Left ventricle myocardium inferior (tissue), 1 donor: ENCODE results near the gene SH3BP2. TPM values are rescaled to one million over a fixed set of nuclear protein-coding genes. Genes with fewer than 3 reads are reported as not detected.

ENCODE experiments used
- DNase-seq: peaks from one replicate; pipeline ENCODE4 v3.0.0-alpha.2; 2020
- H3K27ac ChIP-seq: fragments of 200-600 bp; replicated peaks from 2 replicates; pipeline ENCODE4 v1.8.0; 2021
- H3K27me3 ChIP-seq: fragments of 200-600 bp; 2 replicates; pipeline ENCODE4 v1.8.0; 2021; ENCODE audit warnings: low read depth
- H3K36me3 ChIP-seq: fragments of 200-600 bp; 2 replicates; pipeline ENCODE4 v1.8.0; 2021
- H3K4me1 ChIP-seq: fragments of 200-600 bp; 2 replicates; pipeline ENCODE4 v1.8.0; 2021
- H3K4me3 ChIP-seq: fragments of 200-600 bp; 2 replicates; pipeline ENCODE4 v1.8.0; 2021; ENCODE audit warnings: mild to moderate bottlenecking, moderate library complexity
- H3K9me3 ChIP-seq: fragments of 200-600 bp; replicated peaks from 2 replicates; pipeline ENCODE4 v1.8.0; 2021
- intact Hi-C: fragments of 100-400 bp; cut with micrococcal nuclease; formaldehyde crosslinking; loops from one replicate; pipeline ENCODE4 v1.11.0; 2022
- total RNA-seq: library from RNA; stranded (reverse); fragmentation: NEBNext Ultra II Directional; extraction: Animal tissue kit (Norgen Biotek cat#: 25700); gene quantifications from one replicate; pipeline ENCODE4 v1.2.1, GENCODE V29; 2021
- TF ChIP-seq, protein P1 (sequence below): fragments of 200-600 bp; IDR thresholded peaks from 2 replicates; pipeline ENCODE4 v1.8.0; 2021; ENCODE audit warnings: antibody characterized with exemption, mild to moderate bottlenecking, borderline replicate concordance
- donor health status: DM: no; HTN: yes; CAD: no; lungs with severe emphysema.

SH3BP2 gene
- total RNA-seq, 1 donor from 2014 or later = 24.7 TPM

DNA sequence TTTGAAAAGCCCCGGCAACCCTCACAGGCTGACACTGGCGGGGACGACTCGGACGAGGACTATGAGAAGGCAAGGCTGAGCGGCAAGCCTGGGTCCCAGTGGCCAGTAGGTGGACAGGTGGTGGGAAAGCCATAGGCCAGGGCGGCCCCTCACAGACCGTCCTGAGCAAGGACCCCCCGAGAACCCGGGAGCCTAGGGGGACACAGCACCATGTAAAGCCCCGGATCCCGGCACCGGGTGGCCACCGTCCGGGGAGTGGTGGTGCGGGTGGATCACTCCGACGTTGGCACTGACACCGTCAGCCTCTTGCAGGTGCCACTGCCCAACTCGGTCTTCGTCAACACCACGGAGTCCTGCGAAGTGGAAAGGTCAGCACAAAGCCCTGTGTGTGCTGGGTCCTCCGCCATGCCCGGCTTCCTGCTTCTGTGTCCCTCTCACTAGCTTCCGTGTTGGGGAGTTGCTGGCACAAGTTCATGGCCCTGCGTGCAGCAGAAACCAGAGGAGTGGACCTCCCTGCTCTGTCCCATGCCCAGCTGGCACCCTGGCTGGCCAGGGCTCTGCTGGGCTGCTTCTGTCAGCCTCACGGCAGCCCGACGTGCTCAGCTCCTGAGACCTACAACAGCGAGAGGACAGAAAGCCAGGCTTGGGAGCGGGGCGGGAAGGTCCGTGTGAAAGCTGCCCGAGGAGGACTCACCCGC is 38.9 kb downstream of the SH3BP2 start:
- H3K27ac ChIP-seq = no peak overlapping the region
- H3K4me3 ChIP-seq = no peak overlapping the region
- peak; percentile 14 for DNase-seq
- H3K27me3 ChIP-seq = no peaks in the 10 kb centered on the region
- intact Hi-C loops = no loop called here
- TF ChIP-seq, protein P1, sequence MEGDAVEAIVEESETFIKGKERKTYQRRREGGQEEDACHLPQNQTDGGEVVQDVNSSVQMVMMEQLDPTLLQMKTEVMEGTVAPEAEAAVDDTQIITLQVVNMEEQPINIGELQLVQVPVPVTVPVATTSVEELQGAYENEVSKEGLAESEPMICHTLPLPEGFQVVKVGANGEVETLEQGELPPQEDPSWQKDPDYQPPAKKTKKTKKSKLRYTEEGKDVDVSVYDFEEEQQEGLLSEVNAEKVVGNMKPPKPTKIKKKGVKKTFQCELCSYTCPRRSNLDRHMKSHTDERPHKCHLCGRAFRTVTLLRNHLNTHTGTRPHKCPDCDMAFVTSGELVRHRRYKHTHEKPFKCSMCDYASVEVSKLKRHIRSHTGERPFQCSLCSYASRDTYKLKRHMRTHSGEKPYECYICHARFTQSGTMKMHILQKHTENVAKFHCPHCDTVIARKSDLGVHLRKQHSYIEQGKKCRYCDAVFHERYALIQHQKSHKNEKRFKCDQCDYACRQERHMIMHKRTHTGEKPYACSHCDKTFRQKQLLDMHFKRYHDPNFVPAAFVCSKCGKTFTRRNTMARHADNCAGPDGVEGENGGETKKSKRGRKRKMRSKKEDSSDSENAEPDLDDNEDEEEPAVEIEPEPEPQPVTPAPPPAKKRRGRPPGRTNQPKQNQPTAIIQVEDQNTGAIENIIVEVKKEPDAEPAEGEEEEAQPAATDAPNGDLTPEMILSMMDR = no peak
- peaks cover 82% of the 10 kb centered on the region for H3K36me3 ChIP-seq
- H3K4me1 ChIP-seq = peaks cover 22% of the 10 kb centered on the region
- H3K9me3 ChIP-seq = no peaks in the 10 kb centered on the region

DNA sequence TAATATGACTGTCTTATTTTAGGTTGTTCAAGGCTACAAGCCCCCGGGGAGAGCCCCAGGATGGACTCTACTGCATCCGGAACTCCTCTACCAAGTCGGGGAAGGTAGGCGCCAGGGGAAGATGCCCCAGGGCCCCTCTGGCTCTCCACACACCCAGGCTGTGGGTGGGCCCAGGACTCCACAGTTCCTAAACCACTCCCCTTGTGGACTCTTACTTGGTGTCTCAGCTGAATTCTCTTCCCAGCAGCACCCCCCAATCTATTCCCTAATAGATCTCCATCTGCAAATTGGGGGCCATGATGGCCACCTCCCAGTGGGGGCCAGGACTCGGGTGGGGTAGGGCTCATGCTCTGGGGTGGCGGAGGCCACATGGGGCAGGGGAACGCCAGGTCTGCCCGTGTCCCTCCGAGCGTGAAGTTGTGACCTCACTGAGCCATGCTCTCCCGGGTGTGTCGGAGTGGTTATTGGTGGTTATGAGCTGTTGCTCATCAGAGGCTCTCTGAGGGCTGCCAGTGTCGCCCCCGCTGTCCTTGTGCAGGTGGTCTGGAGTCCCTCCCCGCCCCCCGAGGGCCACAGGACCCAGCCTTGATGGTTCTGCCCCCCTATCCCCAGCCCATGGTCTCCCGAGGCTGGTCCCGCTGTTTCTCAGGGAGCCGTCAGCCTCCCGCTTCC is 39.6 kb downstream of the SH3BP2 start:
- Histone ChIP-seq H3K9me3 (no peaks in the 10 kb centered on the region), H3K4me3 (no peak overlapping the region), H3K27me3 (no peaks in the 10 kb centered on the region), H3K27ac (no peak overlapping the region), H3K36me3 (peaks cover 75% of the 10 kb centered on the region), H3K4me1 (peaks cover 29% of the 10 kb centered on the region)
- TF ChIP-seq, protein P1 = no peak
- peak; percentile 6 for DNase-seq
- intact Hi-C loops = no loop called here

DNA sequence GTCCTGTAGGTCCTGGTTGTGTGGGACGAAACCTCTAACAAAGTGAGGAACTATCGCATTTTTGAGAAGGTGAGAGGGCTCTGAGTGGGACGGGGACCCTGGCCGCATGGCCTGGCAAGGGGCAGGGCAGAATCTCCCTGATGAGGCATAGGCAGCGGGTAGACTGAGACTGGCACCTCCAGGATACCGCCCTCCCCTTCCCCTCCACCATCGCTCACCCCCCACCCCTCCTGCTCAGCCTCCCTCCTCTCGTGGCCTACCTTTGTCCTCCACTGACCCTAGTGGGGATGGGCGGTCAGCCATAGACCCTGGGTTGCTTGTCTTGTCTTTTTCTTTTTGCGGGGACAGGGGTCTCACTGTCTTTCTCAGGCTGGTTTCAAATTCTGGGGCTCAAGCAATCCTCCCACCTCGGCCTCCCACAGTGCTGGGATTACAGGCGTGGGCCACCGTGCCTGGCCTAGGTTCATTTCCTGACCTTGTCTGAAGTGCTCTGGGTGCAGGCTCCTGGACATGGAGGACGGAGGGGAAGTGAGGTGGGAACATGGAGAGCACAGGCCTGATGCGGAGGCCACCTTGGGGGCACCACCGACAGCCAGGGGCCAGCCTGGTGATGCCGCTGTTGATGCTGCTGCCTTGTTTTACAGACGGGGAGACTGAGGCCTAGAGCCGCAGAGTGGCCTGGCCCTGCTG is 40.2 kb downstream of the SH3BP2 start:
- no peaks in the 10 kb centered on the region for H3K27me3 ChIP-seq
- intact Hi-C loops = no loop called here
- H3K4me1 ChIP-seq = peaks cover 36% of the 10 kb centered on the region
- H3K9me3 ChIP-seq = no peaks in the 10 kb centered on the region
- no peak overlapping the region for H3K27ac ChIP-seq
- TF ChIP-seq, protein P1 = no peak
- H3K36me3 ChIP-seq = peaks cover 68% of the 10 kb centered on the region
- peak; percentile 10 for DNase-seq
- no peak overlapping the region for H3K4me3 ChIP-seq

DNA sequence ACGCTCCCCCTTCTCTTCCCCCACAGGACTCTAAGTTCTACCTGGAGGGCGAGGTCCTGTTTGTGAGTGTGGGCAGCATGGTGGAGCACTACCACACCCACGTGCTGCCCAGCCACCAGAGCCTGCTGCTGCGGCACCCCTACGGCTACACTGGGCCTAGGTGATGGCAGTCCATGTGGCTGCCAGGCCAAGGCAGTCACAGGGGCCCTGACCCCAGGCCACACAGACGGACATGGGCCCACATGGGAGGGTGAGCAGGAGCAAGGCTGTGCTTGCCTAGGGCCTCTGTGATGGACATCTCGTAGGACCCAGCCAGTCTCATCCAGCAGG is 40.8 kb downstream of the SH3BP2 start:
- H3K9me3 ChIP-seq = no peaks in the 10 kb centered on the region
- H3K27me3 ChIP-seq = no peaks in the 10 kb centered on the region
- peaks cover 41% of the 10 kb centered on the region for H3K4me1 ChIP-seq
- H3K4me3 ChIP-seq = no peak overlapping the region
- H3K36me3 ChIP-seq = peaks cover 63% of the 10 kb centered on the region
- TF ChIP-seq, protein P1 = no peak
- intact Hi-C loops = no loop called here
- no peak overlapping the region for H3K27ac ChIP-seq
- DNase-seq = peak; percentile 12

DNA sequence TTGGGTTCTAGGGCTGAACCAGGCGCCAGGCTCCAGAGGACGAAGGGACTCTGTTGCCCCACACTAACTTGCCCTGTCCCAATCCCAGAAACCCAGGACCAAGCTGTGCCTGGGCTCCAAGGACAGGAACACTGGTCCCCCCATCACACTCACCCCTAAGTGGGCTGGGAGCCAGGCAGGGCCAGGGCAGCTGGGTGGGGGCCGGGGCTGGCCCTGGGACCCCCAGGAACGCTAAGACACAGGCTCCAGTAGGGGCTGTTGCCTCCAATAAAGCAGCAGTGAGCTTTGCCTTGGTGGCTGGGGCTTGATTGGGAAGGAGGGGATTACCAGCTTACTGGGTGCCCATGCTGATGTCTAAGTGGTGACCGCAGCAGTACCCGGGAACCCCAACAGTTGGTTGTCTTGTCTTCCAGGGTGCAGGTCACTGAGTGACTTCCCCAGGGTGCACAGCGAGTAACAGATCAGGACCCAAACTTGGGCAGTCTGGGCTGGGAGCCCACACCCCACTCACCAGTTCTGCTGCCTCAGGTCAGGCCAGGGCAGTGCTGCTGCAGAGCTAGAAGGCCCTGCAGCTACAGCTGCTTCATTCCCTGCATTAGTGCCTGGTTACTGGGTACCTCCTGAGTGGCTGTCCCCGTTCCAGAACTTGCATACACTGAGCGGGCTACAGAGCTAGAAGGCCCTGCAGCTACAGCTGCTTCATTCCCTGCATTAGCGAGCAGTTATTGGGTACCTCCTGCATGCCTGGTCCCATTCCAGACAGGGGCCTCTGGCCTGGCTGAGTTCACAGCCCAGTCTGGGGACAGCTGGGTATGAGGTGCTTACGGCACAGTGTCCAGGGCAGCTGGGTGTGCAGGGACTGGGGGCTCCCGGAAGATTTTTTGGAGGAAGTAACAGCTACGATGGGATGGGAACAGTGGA is 41.4 kb downstream of the SH3BP2 start:
- TF ChIP-seq, protein P1 = no peak
- H3K9me3 ChIP-seq = no peaks in the 10 kb centered on the region
- H3K4me1 ChIP-seq = peaks cover 42% of the 10 kb centered on the region
- DNase-seq = peak; percentile 11
- H3K4me3 ChIP-seq = no peak overlapping the region
- H3K36me3 ChIP-seq = peaks cover 61% of the 10 kb centered on the region
- peak overlapping the region; percentile 48 for H3K27ac ChIP-seq
- intact Hi-C loops = no loop called here
- H3K27me3 ChIP-seq = no peaks in the 10 kb centered on the region
